Activated T-cell treated with anti-CD3 and anti-CD28 coated beads for 4 hours (primary cell): ENCODE measurements around the gene DSC1.

ENCODE experiments used
- DNase-seq: peaks from one replicate; pipeline ENCODE4 v3.0.0-alpha.2; 2020

The DSC1 gene

GRCh38 chr18:31102025-31102684, 60.5 kb downstream of the DSC1 start, which contains the start of gene DSC2:
Gene DSC2, minus strand, starts transcription at chr18:31102421. Its CDS starts 450 bp downstream, at chr18:31101971.
- no peak for DNase-seq

- no peak for DNase-seq
Observed at GRCh38 chr18:31101183-31102024, 61.3 kb downstream of the DSC1 start.

- DNase-seq: no peak
Observed at GRCh38 chr18:31100436-31101182, 62.0 kb downstream of the DSC1 start.

GRCh38 chr18:31099450-31100230, 63.0 kb downstream of the DSC1 start:
- no peak for DNase-seq

- DNase-seq: no peak
Observed at GRCh38 chr18:31098878-31099277, 63.8 kb downstream of the DSC1 start.

GRCh38 chr18:31097666-31098065, 65.0 kb downstream of the DSC1 start:
- DNase-seq: no peak

GRCh38 chr18:31093880-31094279, 68.8 kb downstream of the DSC1 start:
- DNase-seq: no peak

GRCh38 chr18:31093294-31093693, 69.4 kb downstream of the DSC1 start:
- DNase-seq: no peak

- no peak for DNase-seq
Observed at GRCh38 chr18:31091350-31091749, 71.3 kb downstream of the DSC1 start.

GRCh38 chr18:31088532-31088931, 74.1 kb downstream of the DSC1 start:
- DNase-seq: no peak

- DNase-seq: no peak
Observed at GRCh38 chr18:31079973-31080372, 82.7 kb downstream of the DSC1 start.
